HG02571 (cell line): ENCODE data around the gene SSB.
"Not testable (repeated sequence)": the region's sequence is repeated elsewhere in the genome, so short reads cannot be mapped to it uniquely, and the experiment has no call there.

Source experiments
- ATAC-seq: cut with Tn5 transposase; IDR thresholded peaks from one replicate; pipeline ENCODE4 v1.9.1; 2021; ENCODE audit warnings: mild to moderate bottlenecking, moderate library complexity; ENCODE audit not compliant: unreplicated experiment

The SSB gene

DNA sequence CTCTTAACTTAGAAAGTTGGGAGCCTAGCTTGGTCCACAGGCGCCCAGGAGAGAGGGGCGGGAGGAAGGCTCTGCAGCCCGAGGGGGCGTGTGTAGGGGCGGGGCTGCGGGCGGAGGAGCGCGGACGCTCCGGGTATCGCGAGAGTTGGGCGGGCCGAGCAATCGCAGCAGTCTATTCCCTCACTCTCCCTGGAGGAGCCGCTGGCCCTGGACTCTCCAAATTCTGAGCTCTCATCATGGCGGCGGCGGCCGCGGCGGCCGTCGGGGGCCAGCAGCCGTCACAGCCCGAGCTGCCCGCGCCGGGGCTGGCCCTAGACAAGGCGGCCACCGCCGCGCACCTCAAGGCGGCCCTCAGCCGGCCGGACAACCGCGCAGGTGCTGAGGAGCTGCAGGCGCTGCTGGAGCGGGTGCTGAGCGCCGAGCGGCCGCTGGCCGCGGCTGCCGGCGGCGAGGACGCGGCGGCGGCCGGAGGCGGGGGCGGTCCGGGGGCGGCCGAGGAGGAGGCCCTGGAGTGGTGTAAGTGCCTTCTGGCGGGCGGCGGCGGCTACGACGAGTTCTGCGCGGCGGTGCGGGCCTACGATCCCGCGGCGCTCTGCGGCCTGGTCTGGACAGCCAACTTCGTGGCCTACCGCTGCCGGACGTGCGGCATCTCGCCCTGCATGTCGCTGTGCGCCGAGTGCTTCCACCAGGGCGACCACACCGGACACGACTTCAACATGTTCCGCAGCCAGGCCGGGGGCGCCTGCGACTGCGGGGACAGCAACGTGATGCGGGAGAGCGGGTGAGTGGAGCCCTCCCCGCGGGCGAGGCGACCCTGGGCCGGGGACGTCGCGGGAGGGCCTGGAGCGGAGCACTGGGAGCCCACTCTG, 28.8 kb downstream of the SSB start, which contains the start of gene UBR3:
Gene UBR3 (plus strand): TSS at position 183 of the 869 bp plus-strand sequence. CDS start 54 bp downstream, at position 237.
- ATAC-seq, result peak; percentile 76

GRCh38 chr2:169828141-169828811, 29.6 kb downstream of the SSB start:
- ATAC-seq, result peak; percentile 29

DNA sequence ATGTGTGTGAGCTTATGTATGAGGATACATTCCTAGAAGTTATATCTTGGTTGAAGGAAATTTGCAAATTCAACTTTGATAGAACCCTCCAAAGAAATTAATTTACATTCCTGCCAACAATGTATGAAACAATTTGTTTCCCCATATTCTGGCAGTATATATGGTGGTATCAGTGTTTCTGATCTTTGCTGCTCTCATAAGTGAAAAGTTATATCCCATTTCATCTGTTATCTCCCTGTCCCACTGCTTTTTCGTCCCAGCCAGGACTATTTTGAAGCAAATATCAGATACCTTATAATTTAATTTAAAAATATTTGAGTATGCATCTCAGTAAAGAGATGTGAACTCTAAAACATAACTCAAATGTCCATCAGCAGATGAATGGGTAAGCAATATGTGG, 35.7 kb downstream of the SSB start:
- ATAC-seq, result no peak

- no peak for ATAC-seq
These were observed 40.2 kb downstream of the SSB start for GRCh38 chr2:169838743-169839489.

DNA sequence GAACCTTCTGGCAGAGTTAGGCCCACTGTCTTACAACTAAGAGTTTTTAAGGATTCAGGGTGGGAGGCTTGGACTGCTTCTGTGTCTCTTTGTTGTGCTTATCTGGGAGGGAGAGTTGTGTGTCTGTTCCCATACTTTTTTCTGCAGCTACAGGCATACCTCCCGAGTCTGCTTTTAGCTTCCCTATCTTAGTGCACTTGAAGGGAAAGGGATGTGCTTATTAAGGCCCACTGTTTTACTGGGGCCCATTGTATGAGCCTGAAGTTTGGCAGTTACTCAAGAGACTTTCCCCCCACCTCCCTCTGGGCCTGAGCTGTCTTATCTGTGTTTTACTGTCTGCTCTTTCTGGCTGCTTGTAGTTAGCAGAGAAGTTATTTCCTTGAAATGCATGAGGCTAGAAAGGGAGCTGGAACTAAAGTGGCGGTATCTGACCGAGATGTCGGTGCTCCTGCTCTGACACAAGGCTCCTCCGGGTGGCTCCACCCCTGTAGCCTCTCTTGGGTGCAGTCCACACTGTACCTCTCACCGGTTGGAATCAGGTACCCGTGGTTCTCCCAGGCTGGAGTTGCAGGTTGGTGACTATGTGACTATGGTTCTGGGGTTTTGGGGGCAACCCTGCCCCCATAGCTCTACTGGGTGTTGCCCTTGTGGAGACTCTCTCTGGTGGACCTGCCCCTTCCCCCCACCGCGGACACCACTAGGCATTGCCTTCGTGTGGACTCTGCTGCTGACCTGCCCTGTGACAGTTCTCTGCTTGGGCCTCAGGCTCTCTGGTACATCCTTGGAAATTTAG, 41.5 kb downstream of the SSB start:
- no peak for ATAC-seq

DNA sequence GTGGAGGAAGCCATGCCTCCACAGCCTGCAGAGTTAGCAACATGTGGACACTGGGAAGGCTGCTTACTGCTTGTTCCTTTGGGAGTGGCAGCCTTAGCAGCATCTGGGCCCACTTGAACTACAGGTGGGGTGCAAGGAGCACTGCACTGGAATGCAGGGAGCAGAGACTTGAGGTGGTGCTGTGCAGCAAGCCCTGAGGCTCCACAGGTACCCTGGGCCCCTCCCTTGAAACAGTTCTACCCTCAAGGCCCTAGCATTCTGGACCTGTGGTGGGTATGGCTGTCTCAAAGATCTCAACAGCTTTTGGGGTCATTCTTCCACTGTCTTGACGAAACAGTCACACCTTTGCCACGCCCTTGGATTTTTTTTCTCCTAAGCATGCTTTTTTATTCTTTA, 42.1 kb downstream of the SSB start:
- no peak for ATAC-seq

- not testable (repeated sequence) for ATAC-seq
These were observed 43.0 kb downstream of the SSB start for GRCh38 chr2:169841625-169842024.

DNA sequence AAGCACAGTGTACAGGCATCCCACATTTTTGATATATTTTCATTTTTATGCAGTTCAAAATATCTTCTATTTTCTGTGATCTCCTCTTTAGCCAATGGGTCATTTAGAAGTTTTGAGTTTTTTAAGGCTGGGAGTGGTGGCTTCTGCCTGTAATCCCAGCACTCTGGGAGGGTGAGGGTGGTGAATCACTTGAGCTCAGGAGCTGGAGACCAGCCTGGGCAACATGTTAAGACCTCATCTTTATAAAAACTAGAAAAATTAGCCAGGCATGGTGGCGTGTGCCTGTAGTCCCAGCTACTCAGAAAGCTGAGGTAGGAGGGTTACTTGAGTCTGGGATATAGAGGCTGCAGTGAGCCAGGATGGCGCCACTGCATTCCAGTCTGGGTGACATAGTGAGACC, 46.3 kb downstream of the SSB start:
- ATAC-seq, result no peak

- ATAC-seq, result not testable (repeated sequence)
These were observed 50.5 kb downstream of the SSB start for GRCh38 chr2:169848959-169849693.

- no peak for ATAC-seq
These were observed 51.0 kb downstream of the SSB start for GRCh38 chr2:169849710-169850109.

DNA sequence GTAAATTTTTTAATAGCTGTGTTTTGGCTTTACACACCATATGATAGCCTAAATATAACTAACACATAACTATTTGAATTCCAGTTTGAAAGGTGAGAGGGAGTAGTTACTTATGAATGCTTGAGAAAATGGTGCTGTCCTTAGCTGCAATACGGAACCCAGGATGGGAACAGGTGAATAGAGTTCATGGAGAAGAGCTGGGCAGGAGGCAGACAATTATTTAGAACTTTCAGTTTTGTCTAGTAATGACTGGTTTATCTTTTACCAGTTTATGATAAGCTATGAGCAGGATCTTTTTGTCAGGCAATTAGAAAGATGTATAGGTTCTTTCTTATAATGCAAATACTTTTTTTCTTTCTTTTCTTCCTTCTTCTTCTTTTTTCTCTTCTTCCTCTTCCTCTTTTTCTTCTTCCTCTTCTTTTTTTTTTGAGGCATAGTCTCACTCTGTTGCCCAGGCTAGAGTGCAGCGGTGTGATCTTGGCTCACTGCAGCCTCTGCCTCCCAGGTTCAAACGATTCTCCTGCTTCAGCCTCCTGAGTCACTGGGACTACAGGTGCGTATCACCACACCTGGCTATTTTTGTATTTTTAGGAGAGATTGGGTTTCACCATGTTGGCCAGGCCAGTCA, 54.5 kb downstream of the SSB start:
- ATAC-seq, result no peak

- not testable (repeated sequence) for ATAC-seq
These were observed 56.9 kb downstream of the SSB start for GRCh38 chr2:169855281-169856258.

- ATAC-seq, result no peak
These were observed 60.8 kb downstream of the SSB start for GRCh38 chr2:169859423-169859822.

- ATAC-seq, result no peak
These were observed 61.5 kb downstream of the SSB start for GRCh38 chr2:169860149-169860548.
